ENCODE results near the gene MSRB3.

Gene MSRB3

GRCh38 chr12:65300679-65301349 is 22.3 kb downstream of the MSRB3 start:
- Histone ChIP-seq H3K4me3 (ENCODE audit: low read depth, low read length) (no peak overlapping the region), H3K9ac (no peak overlapping the region), H3K4me1 (no peaks in the 10 kb centered on the region), H3K79me2 (no peaks in the 10 kb centered on the region), H2AFZ (no peak overlapping the region), H3K9me3 (ENCODE audit: control insufficient read depth, low read length) (no peaks in the 10 kb centered on the region), H3K27me3 (ENCODE audit: control insufficient read depth, insufficient read depth, low read length) (no peaks in the 10 kb centered on the region), H3K36me3 (ENCODE audit: control insufficient read depth, insufficient read depth, low read length) (no peaks in the 10 kb centered on the region), H3K4me2 (ENCODE audit: low read length) (no peak overlapping the region), H3K27ac (no peak overlapping the region)
- TF ChIP-seq CTCF (IDR thresholded peaks at IDR 0.05) = no peak

GRCh38 chr12:65302891-65303290 is 24.4 kb downstream of the MSRB3 start:
- Histone ChIP-seq H3K36me3 (ENCODE audit: control insufficient read depth, insufficient read depth, low read length) (no peaks in the 10 kb centered on the region), H2AFZ (no peak overlapping the region), H3K4me3 (ENCODE audit: low read depth, low read length) (no peak overlapping the region), H3K27ac (no peak overlapping the region), H3K9me3 (ENCODE audit: control insufficient read depth, low read length) (no peaks in the 10 kb centered on the region), H3K4me2 (ENCODE audit: low read length) (no peak overlapping the region), H3K4me1 (no peaks in the 10 kb centered on the region), H3K79me2 (no peaks in the 10 kb centered on the region), H3K9ac (no peak overlapping the region), H3K27me3 (ENCODE audit: control insufficient read depth, insufficient read depth, low read length) (no peaks in the 10 kb centered on the region)
- no peak for TF ChIP-seq CTCF (IDR thresholded peaks at IDR 0.05)

GRCh38 chr12:65305346-65305950 is 27.0 kb downstream of the MSRB3 start:
- H3K4me3 ChIP-seq (ENCODE audit: low read depth, low read length) = no peak overlapping the region
- H3K9me3 ChIP-seq (ENCODE audit: control insufficient read depth, low read length) = no peaks in the 10 kb centered on the region
- no peak overlapping the region for H3K27ac ChIP-seq
- H3K9ac ChIP-seq = no peak overlapping the region
- H3K4me2 ChIP-seq (ENCODE audit: low read length) = no peak overlapping the region
- no peaks in the 10 kb centered on the region for H3K27me3 ChIP-seq (ENCODE audit: control insufficient read depth, insufficient read depth, low read length)
- H2AFZ ChIP-seq = no peak overlapping the region
- no peaks in the 10 kb centered on the region for H3K4me1 ChIP-seq
- no peaks in the 10 kb centered on the region for H3K79me2 ChIP-seq
- TF ChIP-seq CTCF (IDR thresholded peaks at IDR 0.05) = no peak
- H3K36me3 ChIP-seq (ENCODE audit: control insufficient read depth, insufficient read depth, low read length) = no peaks in the 10 kb centered on the region

- Histone ChIP-seq H3K4me3 (ENCODE audit: low read depth, low read length) (no peak overlapping the region), H3K36me3 (ENCODE audit: control insufficient read depth, insufficient read depth, low read length) (no peaks in the 10 kb centered on the region), H3K79me2 (no peaks in the 10 kb centered on the region), H2AFZ (peak overlapping the region; percentile 50), H3K4me2 (ENCODE audit: low read length) (no peak overlapping the region), H3K27ac (no peak overlapping the region), H3K9ac (no peak overlapping the region), H3K9me3 (ENCODE audit: control insufficient read depth, low read length) (no peaks in the 10 kb centered on the region), H3K4me1 (no peaks in the 10 kb centered on the region), H3K27me3 (ENCODE audit: control insufficient read depth, insufficient read depth, low read length) (no peaks in the 10 kb centered on the region)
- peak; percentile 35 for TF ChIP-seq CTCF (IDR thresholded peaks at IDR 0.05)
These were observed 28.1 kb downstream of the MSRB3 start for GRCh38 chr12:65306366-65307168.
